Measurements from ENCODE around the gene COQ2.

Gene COQ2

GRCh38 chr4:83216959-83217683 is 67.5 kb downstream of the COQ2 start:
- no peak for DNase-seq (ENCODE audit: low read depth)

GRCh38 chr4:83214079-83214478 is 70.5 kb downstream of the COQ2 start:
- no peak for DNase-seq (ENCODE audit: low read depth)

Measured in stromal cell of bone marrow (primary cell).